ENCODE data around the gene TPM4.
A peak's percentile ranks its signal among the peaks of the same experiment; 100 is the strongest.
"Not testable (repeated sequence)": the region's sequence is repeated elsewhere in the genome, so short reads cannot be mapped to it uniquely, and the experiment has no call there.

The TPM4 gene
- total RNA-seq = 147 to 261 reads per million in 2 donors

DNA sequence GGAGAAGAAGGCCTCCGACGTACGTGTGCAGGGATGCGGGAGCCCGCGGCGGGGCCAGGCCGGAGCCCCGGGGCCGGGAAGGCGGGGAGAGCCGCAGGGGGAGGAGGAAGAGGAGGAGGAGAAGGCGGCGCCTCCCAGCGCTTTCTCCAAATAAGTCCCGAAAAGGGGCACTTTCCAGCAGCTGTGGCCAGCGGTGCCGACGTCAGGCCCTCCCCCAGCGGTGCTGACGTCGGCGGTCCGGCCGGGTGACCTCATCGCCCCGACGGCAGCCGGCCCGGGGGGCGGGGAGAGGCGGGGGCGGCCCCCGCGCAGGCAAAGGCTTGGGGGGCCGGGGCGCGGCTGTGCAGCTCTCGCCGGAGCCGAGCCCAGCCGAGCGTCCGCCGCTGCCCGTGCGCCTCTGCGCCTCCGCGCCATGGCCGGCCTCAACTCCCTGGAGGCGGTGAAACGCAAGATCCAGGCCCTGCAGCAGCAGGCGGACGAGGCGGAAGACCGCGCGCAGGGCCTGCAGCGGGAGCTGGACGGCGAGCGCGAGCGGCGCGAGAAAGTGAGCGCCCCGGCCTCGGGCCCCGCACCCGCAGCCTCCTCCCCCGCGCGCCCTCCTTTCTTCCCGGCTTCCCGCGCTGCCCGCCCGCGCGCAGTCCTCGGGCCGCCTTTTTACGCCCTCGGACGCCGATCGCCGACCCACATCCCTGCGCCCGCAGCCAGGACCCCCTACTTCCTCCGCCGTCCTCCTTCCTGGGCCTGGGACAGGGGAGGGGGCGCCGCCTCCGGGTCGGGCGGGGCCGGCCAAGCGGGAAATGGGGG, at the start of gene TPM4:
TSS of gene TPM4 (plus strand) at position 342 of the 804 bp plus-strand sequence. CDS start at position 413, 71 bp downstream.
- peak; percentile 75 for DNase-seq

DNA sequence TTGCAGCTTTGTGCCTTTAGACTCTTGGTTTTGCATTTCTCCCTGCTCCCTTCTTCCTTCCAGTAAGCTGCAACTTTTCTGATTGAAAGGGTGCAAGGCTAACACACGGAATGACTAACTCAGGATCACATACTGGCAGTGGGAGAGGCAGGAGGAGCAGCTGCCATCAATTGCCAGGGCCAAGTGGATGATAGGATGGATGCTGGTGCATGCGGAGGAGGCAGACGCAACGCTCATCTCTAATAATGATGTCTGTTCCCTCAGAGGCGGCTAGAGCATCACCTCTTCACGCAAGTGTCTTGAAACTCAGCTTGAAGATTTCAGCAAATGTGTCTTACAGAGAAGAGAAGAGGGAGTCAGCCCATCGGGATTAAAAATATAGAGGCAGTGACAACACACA, 49.5 kb upstream of the TPM4 start:
- no peak for DNase-seq

DNA sequence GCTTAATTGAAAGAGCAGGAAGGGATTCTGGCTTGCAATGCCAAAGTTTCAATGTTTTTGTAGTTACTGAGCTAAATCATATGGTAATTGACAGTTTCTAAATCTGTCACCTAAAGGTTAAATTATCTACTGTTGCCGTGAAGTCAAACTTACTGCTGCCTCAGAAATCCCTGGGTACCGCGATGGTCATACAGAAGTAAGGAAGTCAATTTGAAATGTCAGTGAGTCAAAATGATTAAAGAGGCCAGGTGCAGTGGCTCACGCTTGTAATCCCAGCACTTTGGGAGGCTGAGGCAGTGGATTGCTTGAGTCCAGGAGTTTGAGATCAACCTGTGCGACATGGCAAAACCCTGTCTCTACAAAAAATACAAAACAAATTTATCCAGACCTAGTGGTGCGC, 48.8 kb upstream of the TPM4 start:
- DNase-seq = no peak

DNA sequence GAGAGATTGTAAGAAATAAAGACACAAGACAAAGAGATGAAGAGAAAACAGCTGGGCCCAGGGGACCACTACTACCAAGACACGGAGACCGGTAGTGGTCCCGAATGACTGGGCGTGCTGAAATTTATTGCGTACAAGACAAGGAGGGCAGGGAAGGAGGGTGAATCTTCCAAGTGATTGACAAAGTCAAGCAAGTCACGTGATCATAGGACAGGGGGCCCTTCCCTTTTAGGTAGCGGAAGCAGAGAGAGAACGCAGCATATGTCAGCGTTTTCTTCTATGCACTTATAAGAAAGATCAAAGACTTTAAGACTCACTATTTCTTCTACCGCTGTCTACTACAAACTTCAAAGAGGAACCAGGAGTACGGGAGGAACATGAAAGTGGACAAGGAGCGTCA, 46.1 kb upstream of the TPM4 start:
- not testable (repeated sequence) for DNase-seq

- no peak for DNase-seq
These were observed 45.1 kb upstream of the TPM4 start for GRCh38 chr19:16030964-16031871.

DNA sequence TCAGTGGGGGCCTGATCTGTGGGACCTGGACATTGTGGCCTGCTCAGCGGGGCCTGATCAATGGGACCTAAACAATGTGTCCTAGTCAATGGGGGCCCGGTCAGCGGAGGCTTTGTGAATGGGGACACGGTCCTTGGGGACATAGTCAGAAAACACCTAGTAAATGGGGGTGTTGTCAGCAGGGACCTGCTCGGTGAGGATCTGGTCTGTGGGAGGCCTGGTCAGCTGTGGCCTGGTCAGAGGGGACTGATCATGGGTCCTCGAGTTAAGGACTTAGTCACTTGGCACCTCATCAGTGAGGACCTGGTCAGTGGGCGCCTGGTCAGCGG, 44.5 kb upstream of the TPM4 start:
- no peak for DNase-seq

GRCh38 chr19:16032509-16033135, 43.7 kb upstream of the TPM4 start:
- DNase-seq = no peak

DNA sequence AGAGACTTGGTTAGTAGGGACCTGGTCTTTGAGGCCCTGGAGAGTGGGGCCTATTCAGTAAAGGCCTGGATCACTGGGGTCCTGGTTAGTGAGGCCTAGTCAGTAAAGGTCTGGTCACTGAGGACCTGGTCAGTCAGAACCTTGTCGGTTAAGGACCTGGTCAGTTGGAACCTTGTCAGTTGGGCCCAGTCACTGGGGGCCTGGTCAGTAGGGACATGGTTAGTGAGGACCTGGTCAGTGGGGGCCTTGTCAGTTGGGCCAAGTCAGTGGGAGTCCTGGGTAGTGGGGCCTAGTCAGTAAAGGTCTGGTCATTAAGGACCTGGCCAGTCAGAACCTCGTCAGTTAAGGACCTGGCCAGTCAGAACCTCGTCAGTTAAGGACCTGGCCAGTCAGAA, 43.2 kb upstream of the TPM4 start:
- DNase-seq = no peak

- no peak for DNase-seq
These were observed 42.6 kb upstream of the TPM4 start for GRCh38 chr19:16033721-16034120.

DNA sequence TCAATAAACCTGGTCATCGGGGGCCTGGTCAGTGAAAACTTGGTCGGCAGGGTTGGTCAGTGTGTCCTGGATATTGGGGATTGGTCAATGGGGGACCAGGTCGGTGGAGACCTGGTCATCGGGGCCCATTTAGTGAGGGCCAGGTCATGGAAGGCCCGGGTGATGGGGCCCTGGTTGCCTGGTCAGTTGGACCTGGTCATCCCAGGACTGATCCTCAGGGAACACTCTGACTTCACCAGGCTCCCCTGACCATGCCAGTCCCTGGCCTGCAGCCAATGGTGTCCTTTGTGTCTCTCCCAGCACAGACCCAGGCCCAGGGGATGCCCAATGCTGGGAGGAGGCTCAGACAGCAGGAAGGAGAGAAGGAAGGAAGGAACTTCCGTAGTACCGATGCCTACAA, 42.1 kb upstream of the TPM4 start:
- no peak for DNase-seq

DNA sequence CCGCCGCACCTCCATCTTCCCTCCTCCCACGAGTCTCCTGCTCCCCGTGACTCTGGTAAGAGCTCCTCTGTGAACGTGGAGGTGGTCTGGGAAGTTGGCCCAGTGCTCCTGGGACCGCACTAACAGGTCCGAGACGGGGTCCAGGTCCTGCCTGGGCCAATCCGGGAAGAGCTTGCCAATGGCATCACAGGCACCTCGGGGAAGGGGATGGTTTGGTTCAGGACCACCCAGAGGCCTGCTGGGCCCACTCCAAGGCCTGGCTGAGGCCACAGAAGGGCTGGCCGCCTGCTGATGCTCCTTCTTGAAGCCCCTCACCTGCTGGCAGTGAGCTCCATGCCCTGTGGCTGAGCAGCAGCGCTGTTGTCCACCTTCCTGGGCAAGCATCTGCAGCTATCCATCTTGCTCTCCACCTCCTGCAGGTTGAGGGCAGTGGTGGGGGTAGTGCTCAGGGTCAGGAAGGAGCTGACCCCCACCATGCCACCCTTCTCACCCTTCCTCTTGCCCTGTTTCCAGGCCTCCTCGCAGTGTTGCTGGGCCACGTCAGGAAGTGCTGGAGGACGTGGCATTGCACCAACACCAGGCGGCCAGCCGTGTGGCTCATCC, 41.2 kb upstream of the TPM4 start:
- DNase-seq = no peak

- no peak for DNase-seq
These were observed 40.5 kb upstream of the TPM4 start for GRCh38 chr19:16035601-16036297.

- no peak for DNase-seq
These were observed 39.8 kb upstream of the TPM4 start for GRCh38 chr19:16036397-16036925.

DNA sequence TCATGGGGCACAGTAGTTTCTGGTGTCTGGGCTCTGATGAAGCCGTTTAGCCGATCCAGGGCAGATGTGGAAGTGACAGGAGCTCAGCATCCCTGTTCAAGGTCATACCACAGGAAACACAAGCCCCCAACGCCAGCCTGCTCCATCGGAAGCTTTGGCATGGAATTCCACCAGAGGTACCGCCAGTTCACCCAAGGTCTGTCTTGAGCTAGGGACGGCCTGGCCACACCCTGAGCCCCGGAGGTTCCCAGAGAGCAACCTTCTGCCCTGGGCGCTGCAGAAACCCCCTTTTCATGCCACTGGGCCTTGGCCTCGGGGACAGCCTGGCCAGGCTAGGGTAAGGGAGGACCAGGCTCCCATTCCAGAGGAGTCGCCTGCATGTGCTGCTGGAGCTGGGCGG, 39.4 kb upstream of the TPM4 start:
- no peak for DNase-seq

GRCh38 chr19:16037424-16038195, 38.7 kb upstream of the TPM4 start:
- DNase-seq = no peak

GRCh38 chr19:16038196-16038695, 38.0 kb upstream of the TPM4 start:
- DNase-seq = no peak

DNA sequence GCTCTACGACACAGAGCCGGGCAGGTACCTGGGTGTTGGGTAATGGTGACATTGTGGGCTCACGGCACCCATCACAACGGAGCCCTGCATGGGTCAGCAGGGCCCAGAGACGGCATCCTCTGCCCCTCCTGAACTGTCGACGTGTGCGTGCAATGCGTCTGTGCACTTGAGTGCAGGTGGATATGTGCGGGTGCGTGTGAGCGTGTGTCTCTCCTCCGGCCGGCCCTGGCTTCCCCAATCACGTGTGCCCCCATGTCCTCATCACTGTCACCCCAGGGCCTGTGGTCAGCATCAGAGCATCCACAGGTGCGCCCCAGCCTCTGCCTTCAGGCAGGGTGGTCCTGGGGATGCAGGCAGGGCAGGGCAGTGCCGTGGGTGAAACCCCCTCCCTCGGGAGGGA, 37.2 kb upstream of the TPM4 start:
- DNase-seq = no peak

- no peak for DNase-seq
These were observed 36.8 kb upstream of the TPM4 start for GRCh38 chr19:16039545-16039944.

DNA sequence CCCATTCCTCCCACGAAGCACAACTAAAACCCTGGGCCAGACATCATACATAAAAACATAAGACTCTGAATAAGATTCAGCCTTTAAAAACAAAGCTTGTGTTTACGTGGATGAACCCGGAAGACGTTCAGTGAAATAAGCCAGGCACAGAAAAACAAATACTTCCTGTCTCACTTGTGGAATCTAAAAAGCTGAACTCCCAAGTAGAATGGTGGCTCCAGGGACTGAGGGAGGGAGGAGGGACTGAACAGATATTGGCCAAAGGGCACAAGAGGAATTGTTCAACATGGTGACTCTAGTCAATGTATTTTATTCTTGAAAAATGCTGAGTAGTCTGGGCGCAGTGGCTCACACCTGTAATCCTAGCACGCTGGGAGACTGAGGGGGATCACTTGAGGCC, 35.7 kb upstream of the TPM4 start:
- DNase-seq = no peak

- DNase-seq = peak; percentile 74
These were observed 34.9 kb upstream of the TPM4 start for GRCh38 chr19:16041299-16041990.

DNA sequence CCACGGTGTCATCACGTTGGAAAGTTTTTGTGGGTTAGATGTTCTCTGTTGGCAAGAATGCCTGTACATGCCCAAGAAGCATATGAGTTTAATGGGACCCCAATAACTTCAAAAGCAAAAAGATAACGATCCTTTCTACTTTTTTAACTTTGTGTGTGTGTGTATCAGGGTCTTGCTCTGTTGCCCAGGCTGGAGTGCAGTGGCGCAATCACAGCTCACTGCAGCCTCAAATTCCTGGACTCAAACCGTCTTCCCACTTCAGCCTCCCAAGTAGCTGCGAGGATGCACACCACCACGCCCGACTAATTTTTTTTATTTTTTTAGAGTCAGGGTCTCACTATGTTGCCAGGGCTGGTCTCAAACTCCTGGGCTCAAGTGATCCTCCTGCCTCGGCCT, 34.3 kb upstream of the TPM4 start:
- no peak for DNase-seq
